ENCODE measurements around the gene ZNF701.
"Not testable (repeated sequence)": the region's sequence is repeated elsewhere in the genome, so short reads cannot be mapped to it uniquely, and the experiment has no call there.

The ZNF701 gene

GRCh38 chr19:52570000-52570861, at the start of gene ZNF701:
ZNF701 (plus strand) TSS chr19:52570287; CDS start chr19:52574148, 3,861 bp downstream.
- peak; percentile 80 for DNase-seq

- DNase-seq = no peak
These were observed 47.5 kb upstream of the ZNF701 start for GRCh38 chr19:52522551-52522950.

GRCh38 chr19:52524086-52524485, 46.0 kb upstream of the ZNF701 start:
- DNase-seq = no peak

- peak; percentile 87 for DNase-seq
These were observed 42.7 kb upstream of the ZNF701 start, which contains the start of gene ZNF808 for GRCh38 chr19:52527134-52527955. ZNF808 (plus strand) TSS chr19:52527668; CDS start chr19:52543285, 15,617 bp downstream.

- DNase-seq = no peak
These were observed 42.1 kb upstream of the ZNF701 start for GRCh38 chr19:52527956-52528351.

GRCh38 chr19:52532480-52532879, 37.6 kb upstream of the ZNF701 start:
- no peak for DNase-seq

- no peak for DNase-seq
These were observed 36.2 kb upstream of the ZNF701 start for GRCh38 chr19:52533901-52534300.

GRCh38 chr19:52535385-52535770, 34.7 kb upstream of the ZNF701 start:
- DNase-seq = not testable (repeated sequence)

- peak; percentile 60 for DNase-seq
These were observed 34.2 kb upstream of the ZNF701 start for GRCh38 chr19:52535771-52536447.

- DNase-seq = peak; percentile 4
These were observed 33.7 kb upstream of the ZNF701 start for GRCh38 chr19:52536448-52536800.

- DNase-seq = not testable (repeated sequence)
These were observed 31.3 kb upstream of the ZNF701 start for GRCh38 chr19:52538815-52539214.

GRCh38 chr19:52541176-52541575, 28.9 kb upstream of the ZNF701 start:
- DNase-seq = not testable (repeated sequence)

GRCh38 chr19:52541608-52542007, 28.5 kb upstream of the ZNF701 start:
- no peak for DNase-seq

- DNase-seq = not testable (repeated sequence)
These were observed 27.5 kb upstream of the ZNF701 start for GRCh38 chr19:52542541-52542940.

- no peak for DNase-seq
These were observed 27.0 kb upstream of the ZNF701 start for GRCh38 chr19:52542984-52543664.

GRCh38 chr19:52554216-52554971, 15.7 kb upstream of the ZNF701 start:
- no peak for DNase-seq

GRCh38 chr19:52557231-52557995, 12.7 kb upstream of the ZNF701 start:
- no peak for DNase-seq

GRCh38 chr19:52558732-52559445, 11.2 kb upstream of the ZNF701 start:
- not testable (repeated sequence) for DNase-seq

- not testable (repeated sequence) for DNase-seq
These were observed 8.5 kb upstream of the ZNF701 start for GRCh38 chr19:52561611-52562010.

GRCh38 chr19:52566121-52566520, 4.0 kb upstream of the ZNF701 start:
- DNase-seq = no peak

All from NCI-H1092 treated with DMSO at 0.1 percent for 48 hours (cell line).